HEK293 (cell line): ENCODE results near the gene BCOR.
A peak's percentile ranks its signal among the peaks of the same experiment; 100 is the strongest.

Source experiments
- CTCF ChIA-PET: fragments of 350-600 bp; formaldehyde crosslinking; extraction: SDS; loops from one replicate; lab custom pipeline; 2021; ENCODE audit warnings: antibody characterized with exemption; lab: Yijun Ruan, JAX
- POLR2A ChIA-PET: fragments of 300-600 bp; formaldehyde crosslinking; extraction: SDS; loops from one replicate; lab custom pipeline; 2020; ENCODE audit warnings: antibody characterized with exemption, inconsistent platforms; lab: Yijun Ruan, JAX
- H3K27ac ChIP-seq: fragments of 200-500 bp; sonication (Bioruptor generic); 2 replicates; pipeline ENCODE4 v1.5.1; 2014; ENCODE audit warnings: low read depth, low read length, control low read depth, inconsistent platforms; ENCODE audit errors: extremely low read depth
- H3K36me3 ChIP-seq, 2 experiments: fragments of 200-500 bp in 1 of 2; sonication (Bioruptor generic) in 1 of 2; 1 replicate in 1 of 2; 2 replicates in 1 of 2; pipeline ENCODE4 v1.5.1; 2014 to 2017; ENCODE audit warnings: inconsistent platforms in 2 of 2, low read length in 2 of 2; ENCODE audit not compliant: control insufficient read depth in 2 of 2, insufficient read depth in 1 of 2
- H3K4me1 ChIP-seq: fragments of 200-500 bp; sonication (Bioruptor generic); 2 replicates; pipeline ENCODE4 v1.5.1; 2014; ENCODE audit warnings: mild to moderate bottlenecking, low read length, inconsistent platforms; ENCODE audit not compliant: control insufficient read depth, insufficient read depth
- H3K4me3 ChIP-seq: 2 replicates; pipeline ENCODE4 v1.5.1; 2011; ENCODE audit warnings: low read depth, mild to moderate bottlenecking, control low read depth, low read length, moderate library complexity
- H3K9me3 ChIP-seq: fragments of 200-500 bp; sonication (Bioruptor generic); 2 replicates; pipeline ENCODE4 v1.5.1; 2014; ENCODE audit warnings: low read depth, low read length, inconsistent platforms; ENCODE audit not compliant: control insufficient read depth, insufficient read depth
- BCL6B ChIP-seq: fragments of 450-650 bp; formaldehyde crosslinking; IDR thresholded peaks from 2 replicates; pipeline ENCODE4 v1.5.1; 2017; ENCODE audit warnings: missing biosample characterization, missing genetic modification characterization
- OSR2 ChIP-seq: fragments of 450-650 bp; formaldehyde crosslinking; IDR thresholded peaks from 2 replicates; pipeline ENCODE4 v1.5.1; 2016; ENCODE audit warnings: missing biosample characterization, missing genetic modification characterization
- PRDM1 ChIP-seq: fragments of 450-650 bp; formaldehyde crosslinking; IDR thresholded peaks from 2 replicates; pipeline ENCODE4; 2016; ENCODE audit warnings: missing biosample characterization, missing genetic modification characterization
- ZEB2 ChIP-seq: fragments of 450-650 bp; formaldehyde crosslinking; IDR thresholded peaks from 2 replicates; pipeline ENCODE4 v1.5.1; 2016; ENCODE audit warnings: missing biosample characterization, missing genetic modification characterization
- ZFHX2 ChIP-seq: fragments of 450-650 bp; formaldehyde crosslinking; conservative IDR thresholded peaks from 2 replicates; pipeline ENCODE4 v1.5.1; 2016; ENCODE audit warnings: missing biosample characterization, missing genetic modification characterization
- ZNF121 ChIP-seq: fragments of 450-650 bp; formaldehyde crosslinking; IDR thresholded peaks from 2 replicates; pipeline ENCODE4 v1.5.1; 2016; ENCODE audit warnings: missing biosample characterization, missing genetic modification characterization
- ZNF157 ChIP-seq: fragments of 450-650 bp; formaldehyde crosslinking; IDR thresholded peaks from 2 replicates; pipeline ENCODE4 v1.5.1; 2016; ENCODE audit warnings: missing biosample characterization, missing genetic modification characterization
- ZNF16 ChIP-seq: fragments of 450-650 bp; formaldehyde crosslinking; IDR thresholded peaks from 2 replicates; pipeline ENCODE4 v1.5.1; 2016; ENCODE audit warnings: low read depth, missing biosample characterization, missing genetic modification characterization
- ZNF169 ChIP-seq: fragments of 450-650 bp; formaldehyde crosslinking; IDR thresholded peaks from 2 replicates; pipeline ENCODE4 v1.5.1; 2016; ENCODE audit warnings: missing biosample characterization, missing genetic modification characterization
- ZNF274 ChIP-seq, 2 experiments: fragments of 200-500 bp in 1 of 2; fragments of 450-650 bp in 1 of 2; sonication (Bioruptor generic) in 1 of 2; formaldehyde crosslinking in 1 of 2; IDR thresholded peaks; 2 replicates each; pipeline versions ENCODE4 v1.5.1 to v1.6.1; 2014 to 2016; ENCODE audit warnings: borderline replicate concordance in 1 of 2, inconsistent platforms in 1 of 2, low read length in 1 of 2, missing biosample characterization in 1 of 2, missing genetic modification characterization in 1 of 2
- ZNF292 ChIP-seq: fragments of 450-650 bp; formaldehyde crosslinking; IDR thresholded peaks from 2 replicates; pipeline ENCODE4 v1.5.1; 2016; ENCODE audit warnings: low read depth, missing biosample characterization, missing genetic modification characterization, borderline replicate concordance
- ZNF335 ChIP-seq: fragments of 450-650 bp; formaldehyde crosslinking; conservative IDR thresholded peaks from 2 replicates; pipeline ENCODE4 v1.5.1; 2016; ENCODE audit warnings: missing biosample characterization, missing genetic modification characterization
- ZNF37A ChIP-seq: fragments of 450-650 bp; IDR thresholded peaks from 2 replicates; pipeline ENCODE4 v1.5.1; 2018; ENCODE audit warnings: missing biosample characterization, missing genetic modification characterization
- ZNF488 ChIP-seq: fragments of 450-650 bp; formaldehyde crosslinking; IDR thresholded peaks from 2 replicates; pipeline ENCODE4 v1.5.1; 2016; ENCODE audit warnings: missing biosample characterization, missing genetic modification characterization
- ZNF621 ChIP-seq: fragments of 450-650 bp; formaldehyde crosslinking; IDR thresholded peaks from 2 replicates; pipeline ENCODE4 v1.5.1; 2017; ENCODE audit warnings: missing biosample characterization, missing genetic modification characterization
- ZNF623 ChIP-seq: fragments of 450-650 bp; formaldehyde crosslinking; IDR thresholded peaks from 2 replicates; pipeline ENCODE4 v1.5.1; 2016; ENCODE audit warnings: missing biosample characterization, missing genetic modification characterization
- ZNF626 ChIP-seq: fragments of 450-650 bp; sonication (Bioruptor Pico); formaldehyde crosslinking; IDR thresholded peaks from 2 replicates; pipeline ENCODE4 v1.5.1; 2018; ENCODE audit warnings: missing biosample characterization, missing genetic modification characterization, inconsistent platforms
- ZNF629 ChIP-seq: fragments of 450-650 bp; formaldehyde crosslinking; IDR thresholded peaks from 2 replicates; pipeline ENCODE4 v1.5.1; 2017; ENCODE audit warnings: missing biosample characterization, missing genetic modification characterization
- ZNF664 ChIP-seq: fragments of 450-650 bp; formaldehyde crosslinking; IDR thresholded peaks from 2 replicates; pipeline ENCODE4 v1.5.1; 2016; ENCODE audit warnings: missing biosample characterization, missing genetic modification characterization

BCOR gene

GRCh38 chrX:40035726-40036125 is 62.0 kb downstream of the BCOR start:
- no peak overlapping the region for H3K27ac ChIP-seq
- no peaks in the 10 kb centered on the region for H3K9me3 ChIP-seq
- H3K4me1 ChIP-seq, result no peaks in the 10 kb centered on the region
- H3K36me3 ChIP-seq, result no peaks in the 10 kb centered on the region
- TF ChIP-seq ZNF16 (tag by site-specific recombination) (no peak), ZNF629 (tag by site-specific recombination) (no peak), ZNF37A (tag by site-specific recombination) (no peak), ZFHX2 (tag by site-specific recombination) (no peak), ZNF274 (IDR thresholded peaks at IDR 0.05; ENCODE audit: low read length) (no peak), ZNF274 (tag by site-specific recombination; IDR thresholded peaks at IDR 0.05; ENCODE audit: borderline replicate concordance) (no peak), PRDM1 (tag by site-specific recombination) (no peak), ZNF169 (tag by site-specific recombination) (no peak), ZNF623 (tag by site-specific recombination) (no peak), ZNF292 (tag by site-specific recombination) (no peak), ZNF157 (tag by site-specific recombination) (no peak)
- H3K4me3 ChIP-seq, result no peak overlapping the region
- ChIA-PET CTCF (interaction anchor here (0.5 to 0.6 kb wide), 2 partner anchors 182 to 240 kb away, joined by 3 read pairs; no protein-coding TSS in a partner anchor), POLR2A (interaction anchor here (0.8 kb wide), 1 partner anchor 14 kb away, joined by 3 read pairs; no protein-coding TSS in a partner anchor)

- CTCF ChIA-PET, result interaction anchor here (0.5 kb wide), 1 partner anchor 11 kb away, joined by 4 read pairs; no protein-coding TSS in a partner anchor
- H3K4me1 ChIP-seq, result no peaks in the 10 kb centered on the region
- POLR2A ChIA-PET, result no interaction called here
- no peak overlapping the region for H3K4me3 ChIP-seq
- no peaks in the 10 kb centered on the region for H3K9me3 ChIP-seq
- H3K36me3 ChIP-seq, result no peaks in the 10 kb centered on the region
- TF ChIP-seq ZNF664 (no peak), ZNF121 (tag by site-specific recombination) (no peak)
- TF ChIP-seq, all 188 proteins: peak for 0
- H3K27ac ChIP-seq, result no peak overlapping the region
These were observed 65.8 kb downstream of the BCOR start for GRCh38 chrX:40031911-40032310.

- no peaks in the 10 kb centered on the region for H3K9me3 ChIP-seq
- H3K36me3 ChIP-seq, result no peaks in the 10 kb centered on the region
- no peaks in the 10 kb centered on the region for H3K4me1 ChIP-seq
- ChIA-PET POLR2A (no interaction called here), CTCF (no interaction called here)
- H3K27ac ChIP-seq, result no peak overlapping the region
- TF ChIP-seq ZNF335 (tag by site-specific recombination) (peak; percentile 39), OSR2 (tag by site-specific recombination) (no peak), BCL6B (tag by site-specific recombination) (no peak)
- no peak overlapping the region for H3K4me3 ChIP-seq
These were observed 67.6 kb downstream of the BCOR start for GRCh38 chrX:40030205-40030604.

- TF ChIP-seq ZNF488 (tag by site-specific recombination) (no peak), ZNF621 (tag by site-specific recombination) (no peak), ZEB2 (tag by site-specific recombination) (no peak), ZNF292 (tag by site-specific recombination) (no peak), ZNF626 (tag by site-specific recombination) (no peak)
- Histone ChIP-seq H3K27ac (no peak overlapping the region), H3K4me1 (no peaks in the 10 kb centered on the region), H3K4me3 (no peak overlapping the region), H3K36me3 (no peaks in the 10 kb centered on the region), H3K9me3 (no peaks in the 10 kb centered on the region)
- ChIA-PET CTCF (no interaction called here), POLR2A (no interaction called here)
These were observed 75.3 kb downstream of the BCOR start for GRCh38 chrX:40022421-40022820.
